Measurements from ENCODE around the gene NCF4.

Gene NCF4

DNA sequence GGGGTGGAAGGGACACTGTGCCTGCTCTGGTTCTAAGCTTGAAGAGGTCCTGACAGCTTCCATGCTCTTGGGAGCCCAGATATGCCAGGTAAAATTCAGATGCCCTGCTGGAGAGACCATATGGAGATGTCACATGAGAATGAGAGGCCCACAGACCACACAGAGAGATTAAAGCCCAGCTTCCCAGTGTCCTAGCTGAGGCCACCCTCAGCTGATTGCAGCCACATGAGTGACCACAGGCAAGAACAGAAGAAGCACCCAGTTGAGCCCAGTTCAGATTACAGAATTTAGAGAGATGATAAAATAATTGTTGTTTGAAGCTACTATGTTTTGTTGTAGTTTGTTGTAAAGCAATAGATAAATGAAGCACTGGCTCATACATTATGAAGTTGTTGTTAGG lies 29.6 kb upstream of the NCF4 start:
- Histone ChIP-seq H3K4me1 (ENCODE audit: control insufficient read depth in 1 of 2, insufficient read depth in 2 of 2, low read length in 2 of 2) (no peaks in the 10 kb centered on the region), H2BK12ac (ENCODE audit: low read length) (no peak overlapping the region), H3K4ac (ENCODE audit: low read depth, low read length) (no peak overlapping the region), H4K8ac (ENCODE audit: low read depth, low read length) (no peak overlapping the region), H3K18ac (ENCODE audit: low read length) (no peak overlapping the region), H3K23ac (ENCODE audit: low read length) (no peak overlapping the region), H3K79me2 (ENCODE audit: control insufficient read depth, insufficient read depth, low read length, poor library complexity) (no peaks in the 10 kb centered on the region), H4K12ac (ENCODE audit: low read depth, low read length) (no peak overlapping the region), H2AK5ac (ENCODE audit: low read length) (no peak overlapping the region), H3K4me3 (ENCODE audit: low read depth, low read length) (no peak overlapping the region), H3K79me1 (ENCODE audit: low read length) (no peaks in the 10 kb centered on the region), H3K9ac (ENCODE audit: low read length) (no peak overlapping the region), H2BK5ac (ENCODE audit: low read depth, low read length, poor library complexity) (no peak overlapping the region), H3K36me3 (ENCODE audit: control insufficient read depth in 1 of 2, insufficient read depth in 2 of 2, low read length in 2 of 2) (no peaks in the 10 kb centered on the region), H3K27ac (ENCODE audit: low read depth, low read length) (no peak overlapping the region), H2BK120ac (ENCODE audit: insufficient read depth, low read length, poor library complexity) (no peak overlapping the region), H3K14ac (ENCODE audit: low read length) (no peak overlapping the region), H3K9me3 (ENCODE audit: insufficient read depth, low read depth, low read length) (peaks cover 1% of the 10 kb centered on the region), H4K91ac (ENCODE audit: low read depth, low read length) (no peak overlapping the region), H2AFZ (ENCODE audit: insufficient read depth, low read length, poor library complexity) (no peak overlapping the region), H3K4me2 (ENCODE audit: low read length) (no peak overlapping the region), H3K27me3 (ENCODE audit: insufficient read depth, low read length) (no peaks in the 10 kb centered on the region)
- DNase-seq: no peak

DNA sequence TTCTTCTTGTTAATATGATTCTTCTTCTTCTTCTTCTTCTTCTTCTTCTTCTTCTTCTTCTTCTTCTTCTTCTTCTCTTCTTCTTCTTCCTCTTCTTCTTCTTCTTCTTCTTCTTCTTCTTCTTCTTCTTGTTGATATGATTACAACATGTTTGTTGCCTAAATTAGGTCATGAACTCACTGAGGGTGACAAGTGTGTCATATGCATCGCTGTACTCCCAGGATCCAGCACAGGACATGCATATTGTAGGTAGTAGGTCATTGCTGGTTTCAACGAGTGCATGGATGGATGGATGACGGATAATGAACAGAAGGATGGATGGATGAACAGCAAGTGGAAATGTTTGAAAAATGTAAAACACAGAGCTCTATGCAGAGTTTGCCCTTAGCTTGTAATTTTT lies 29.1 kb upstream of the NCF4 start:
- no peak overlapping the region for H3K4me3 ChIP-seq (ENCODE audit: low read depth, low read length)
- no peak overlapping the region for H3K27ac ChIP-seq (ENCODE audit: low read depth, low read length)
- no peak overlapping the region for H4K91ac ChIP-seq (ENCODE audit: low read depth, low read length)
- no peak overlapping the region for H2BK12ac ChIP-seq (ENCODE audit: low read length)
- peaks cover 1% of the 10 kb centered on the region for H3K9me3 ChIP-seq (ENCODE audit: insufficient read depth, low read depth, low read length)
- H2BK120ac ChIP-seq (ENCODE audit: insufficient read depth, low read length, poor library complexity): no peak overlapping the region
- no peak overlapping the region for H2AFZ ChIP-seq (ENCODE audit: insufficient read depth, low read length, poor library complexity)
- no peak overlapping the region for H3K23ac ChIP-seq (ENCODE audit: low read length)
- no peak overlapping the region for H3K14ac ChIP-seq (ENCODE audit: low read length)
- H4K12ac ChIP-seq (ENCODE audit: low read depth, low read length): no peak overlapping the region
- no peaks in the 10 kb centered on the region for H3K79me2 ChIP-seq (ENCODE audit: control insufficient read depth, insufficient read depth, low read length, poor library complexity)
- H3K79me1 ChIP-seq (ENCODE audit: low read length): no peaks in the 10 kb centered on the region
- no peak overlapping the region for H2BK5ac ChIP-seq (ENCODE audit: low read depth, low read length, poor library complexity)
- no peak overlapping the region for H3K4ac ChIP-seq (ENCODE audit: low read depth, low read length)
- peak in 1 of 2 donors; percentile 44 for DNase-seq
- WGBS (ENCODE audit: extremely low coverage, insufficient coverage, insufficient read length): no CpG with 5 or more reads among the region's 3 CpGs
- no peak overlapping the region for H3K4me2 ChIP-seq (ENCODE audit: low read length)
- no peaks in the 10 kb centered on the region for H3K27me3 ChIP-seq (ENCODE audit: insufficient read depth, low read length)
- no peaks in the 10 kb centered on the region for H3K4me1 ChIP-seq (ENCODE audit: control insufficient read depth in 1 of 2, insufficient read depth in 2 of 2, low read length in 2 of 2)
- H4K8ac ChIP-seq (ENCODE audit: low read depth, low read length): no peak overlapping the region
- H3K9ac ChIP-seq (ENCODE audit: low read length): no peak overlapping the region
- no peak overlapping the region for H2AK5ac ChIP-seq (ENCODE audit: low read length)
- no peaks in the 10 kb centered on the region for H3K36me3 ChIP-seq (ENCODE audit: control insufficient read depth in 1 of 2, insufficient read depth in 2 of 2, low read length in 2 of 2)
- no peak overlapping the region for H3K18ac ChIP-seq (ENCODE audit: low read length)

DNA sequence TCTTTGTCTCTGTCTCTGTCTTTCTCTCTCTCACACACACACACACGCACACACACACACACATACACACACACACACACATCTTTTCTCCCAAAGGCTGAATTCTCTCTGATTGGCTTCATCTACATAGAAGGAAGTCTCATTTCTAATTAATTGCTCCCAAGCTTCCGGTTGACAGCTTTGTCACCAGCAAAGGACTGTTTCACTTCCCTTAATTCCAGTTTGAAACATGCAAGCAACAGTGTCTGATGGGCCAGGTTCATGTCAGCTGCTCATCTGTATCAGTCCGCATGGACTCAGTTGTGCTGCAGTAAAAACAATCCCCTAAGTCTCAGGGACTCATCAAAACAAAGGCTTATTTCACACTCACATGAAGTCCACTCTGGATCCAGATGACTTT lies 27.7 kb upstream of the NCF4 start:
- H3K4me3 ChIP-seq (ENCODE audit: low read depth, low read length): no peak overlapping the region
- H4K91ac ChIP-seq (ENCODE audit: low read depth, low read length): no peak overlapping the region
- H3K4me1 ChIP-seq (ENCODE audit: control insufficient read depth in 1 of 2, insufficient read depth in 2 of 2, low read length in 2 of 2): no peaks in the 10 kb centered on the region
- no peak overlapping the region for H3K14ac ChIP-seq (ENCODE audit: low read length)
- no CpG with 5 or more reads among the region's 3 CpGs for WGBS (ENCODE audit: extremely low coverage, insufficient coverage, insufficient read length)
- H3K4me2 ChIP-seq (ENCODE audit: low read length): no peak overlapping the region
- peaks cover 2% of the 10 kb centered on the region for H3K9me3 ChIP-seq (ENCODE audit: insufficient read depth, low read depth, low read length)
- H3K23ac ChIP-seq (ENCODE audit: low read length): no peak overlapping the region
- no peaks in the 10 kb centered on the region for H3K79me2 ChIP-seq (ENCODE audit: control insufficient read depth, insufficient read depth, low read length, poor library complexity)
- no peak overlapping the region for H2AK5ac ChIP-seq (ENCODE audit: low read length)
- H4K12ac ChIP-seq (ENCODE audit: low read depth, low read length): no peak overlapping the region
- no peak overlapping the region for H3K4ac ChIP-seq (ENCODE audit: low read depth, low read length)
- H3K9ac ChIP-seq (ENCODE audit: low read length): no peak overlapping the region
- no peaks in the 10 kb centered on the region for H3K36me3 ChIP-seq (ENCODE audit: control insufficient read depth in 1 of 2, insufficient read depth in 2 of 2, low read length in 2 of 2)
- H3K27ac ChIP-seq (ENCODE audit: low read depth, low read length): no peak overlapping the region
- H2AFZ ChIP-seq (ENCODE audit: insufficient read depth, low read length, poor library complexity): no peak overlapping the region
- no peak overlapping the region for H4K8ac ChIP-seq (ENCODE audit: low read depth, low read length)
- no peak overlapping the region for H2BK12ac ChIP-seq (ENCODE audit: low read length)
- no peak overlapping the region for H2BK5ac ChIP-seq (ENCODE audit: low read depth, low read length, poor library complexity)
- DNase-seq: no peak
- H3K79me1 ChIP-seq (ENCODE audit: low read length): no peaks in the 10 kb centered on the region
- no peaks in the 10 kb centered on the region for H3K27me3 ChIP-seq (ENCODE audit: insufficient read depth, low read length)
- no peak overlapping the region for H2BK120ac ChIP-seq (ENCODE audit: insufficient read depth, low read length, poor library complexity)
- no peak overlapping the region for H3K18ac ChIP-seq (ENCODE audit: low read length)

DNA sequence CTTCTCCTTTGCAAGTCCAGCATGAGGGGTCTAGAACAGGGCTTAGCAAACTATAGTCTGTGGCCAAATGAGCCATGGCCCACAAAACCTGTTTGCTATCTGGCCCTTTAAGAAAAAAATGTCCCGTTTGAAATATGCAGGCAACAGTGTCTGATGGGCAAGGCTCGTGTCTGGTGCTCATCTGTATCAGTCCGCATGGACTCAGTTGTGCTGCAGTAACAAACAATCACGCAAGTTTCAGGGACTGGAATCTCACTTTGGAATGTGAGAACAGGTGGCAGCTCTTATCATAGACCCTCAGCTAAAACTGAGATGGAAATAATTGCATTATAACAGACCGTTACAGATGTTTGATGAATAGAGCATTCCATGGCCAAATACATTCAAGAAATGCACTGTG lies 24.9 kb upstream of the NCF4 start:
- Histone ChIP-seq H3K36me3 (ENCODE audit: control insufficient read depth in 1 of 2, insufficient read depth in 2 of 2, low read length in 2 of 2) (no peaks in the 10 kb centered on the region), H2AK5ac (ENCODE audit: low read length) (no peak overlapping the region), H2AFZ (ENCODE audit: insufficient read depth, low read length, poor library complexity) (no peak overlapping the region), H3K79me2 (ENCODE audit: control insufficient read depth, insufficient read depth, low read length, poor library complexity) (no peaks in the 10 kb centered on the region), H3K79me1 (ENCODE audit: low read length) (no peaks in the 10 kb centered on the region), H3K4me2 (ENCODE audit: low read length) (no peak overlapping the region), H4K91ac (ENCODE audit: low read depth, low read length) (no peak overlapping the region), H3K4me3 (ENCODE audit: low read depth, low read length) (no peak overlapping the region), H2BK12ac (ENCODE audit: low read length) (no peak overlapping the region), H3K18ac (ENCODE audit: low read length) (no peak overlapping the region), H3K9me3 (ENCODE audit: insufficient read depth, low read depth, low read length) (peaks cover 3% of the 10 kb centered on the region), H2BK120ac (ENCODE audit: insufficient read depth, low read length, poor library complexity) (no peak overlapping the region), H3K4me1 (ENCODE audit: control insufficient read depth in 1 of 2, insufficient read depth in 2 of 2, low read length in 2 of 2) (no peaks in the 10 kb centered on the region), H4K12ac (ENCODE audit: low read depth, low read length) (no peak overlapping the region), H3K27me3 (ENCODE audit: insufficient read depth, low read length) (no peaks in the 10 kb centered on the region), H3K4ac (ENCODE audit: low read depth, low read length) (no peak overlapping the region), H4K8ac (ENCODE audit: low read depth, low read length) (no peak overlapping the region), H3K9ac (ENCODE audit: low read length) (no peak overlapping the region), H3K14ac (ENCODE audit: low read length) (no peak overlapping the region), H2BK5ac (ENCODE audit: low read depth, low read length, poor library complexity) (no peak overlapping the region), H3K27ac (ENCODE audit: low read depth, low read length) (no peak overlapping the region), H3K23ac (ENCODE audit: low read length) (no peak overlapping the region)
- WGBS (ENCODE audit: extremely low coverage, insufficient coverage, insufficient read length): no CpG with 5 or more reads among the region's 5 CpGs
- DNase-seq: no peak
